HEK293 (cell line): ENCODE measurements around the gene PDPR.
"Not testable (repeated sequence)": the region's sequence is repeated elsewhere in the genome, so short reads cannot be mapped to it uniquely, and the experiment has no call there.

Source experiments
- EGR2 ChIP-seq: fragments of 450-650 bp; formaldehyde crosslinking; IDR thresholded peaks from 2 replicates; pipeline ENCODE4 v1.5.1; 2016; ENCODE audit warnings: low read depth, missing biosample characterization, missing genetic modification characterization
- OSR2 ChIP-seq: fragments of 450-650 bp; formaldehyde crosslinking; IDR thresholded peaks from 2 replicates; pipeline ENCODE4 v1.5.1; 2016; ENCODE audit warnings: missing biosample characterization, missing genetic modification characterization
- PRDM1 ChIP-seq: fragments of 450-650 bp; formaldehyde crosslinking; IDR thresholded peaks from 2 replicates; pipeline ENCODE4; 2016; ENCODE audit warnings: missing biosample characterization, missing genetic modification characterization
- RBAK ChIP-seq: fragments of 450-650 bp; formaldehyde crosslinking; IDR thresholded peaks from 2 replicates; pipeline ENCODE4 v1.5.1; 2016; ENCODE audit warnings: missing biosample characterization, missing genetic modification characterization
- REPIN1 ChIP-seq: fragments of 450-650 bp; formaldehyde crosslinking; IDR thresholded peaks from 2 replicates; pipeline ENCODE4 v1.5.1; 2017; ENCODE audit warnings: missing biosample characterization, missing genetic modification characterization, low read depth
- SP3 ChIP-seq: fragments of 450-650 bp; formaldehyde crosslinking; IDR thresholded peaks from 2 replicates; pipeline ENCODE4 v1.5.1; 2016; ENCODE audit warnings: missing biosample characterization, missing genetic modification characterization
- YY1 ChIP-seq: fragments of 450-650 bp; formaldehyde crosslinking; IDR thresholded peaks from 2 replicates; pipeline ENCODE4 v1.5.1; 2018; ENCODE audit warnings: missing biosample characterization, missing genetic modification characterization
- ZNF24 ChIP-seq: fragments of 450-650 bp; formaldehyde crosslinking; IDR thresholded peaks from 2 replicates; pipeline ENCODE4 v1.5.1; 2016; ENCODE audit warnings: missing biosample characterization, missing genetic modification characterization
- ZNF624 ChIP-seq: fragments of 450-650 bp; formaldehyde crosslinking; IDR thresholded peaks from 2 replicates; pipeline ENCODE4 v1.5.1; 2017; ENCODE audit warnings: missing biosample characterization, missing genetic modification characterization
- ZNF654 ChIP-seq: fragments of 450-650 bp; formaldehyde crosslinking; IDR thresholded peaks from 2 replicates; pipeline ENCODE4 v1.5.1; 2016; ENCODE audit warnings: low read depth, missing biosample characterization, missing genetic modification characterization
- TF ChIP-seq, protein P1 (sequence below): fragments of 450-650 bp; formaldehyde crosslinking; IDR thresholded peaks from 2 replicates; pipeline ENCODE4 v1.5.1; 2016; ENCODE audit warnings: missing biosample characterization, missing genetic modification characterization
- TF ChIP-seq, protein P2 (sequence below): fragments of 450-650 bp; formaldehyde crosslinking; IDR thresholded peaks from 2 replicates; pipeline ENCODE4 v1.5.1; 2016; ENCODE audit warnings: missing biosample characterization, missing genetic modification characterization

DNA sequence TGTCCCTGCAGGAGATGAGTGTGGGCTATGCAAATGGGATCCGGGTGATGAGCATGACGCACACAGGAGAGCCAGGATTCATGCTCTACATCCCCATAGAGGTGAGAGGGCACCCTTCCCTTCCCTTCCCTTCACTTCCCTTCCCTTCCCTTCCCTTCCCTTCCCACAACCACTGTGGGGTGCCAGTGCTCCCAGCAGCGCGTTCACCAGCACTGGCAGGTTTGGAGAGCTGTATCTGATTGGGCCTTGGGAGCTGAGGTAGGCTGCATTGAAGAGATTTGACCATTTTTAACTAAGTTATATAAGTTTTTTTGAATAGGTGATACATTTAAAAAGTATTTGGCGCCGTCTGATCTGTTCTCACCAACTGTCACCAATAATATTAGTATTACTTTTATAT is 34.3 kb downstream of the PDPR start:
- not testable (repeated sequence) for TF ChIP-seq ZNF654 (tag by site-specific recombination); YY1 (tag by site-specific recombination); PRDM1 (tag by site-specific recombination); OSR2 (tag by site-specific recombination); RBAK (tag by site-specific recombination); SP3 (tag by site-specific recombination); ZNF24; EGR2 (tag by site-specific recombination); ZNF624 (tag by site-specific recombination); REPIN1 (tag by site-specific recombination)
- TF ChIP-seq, protein P1, sequence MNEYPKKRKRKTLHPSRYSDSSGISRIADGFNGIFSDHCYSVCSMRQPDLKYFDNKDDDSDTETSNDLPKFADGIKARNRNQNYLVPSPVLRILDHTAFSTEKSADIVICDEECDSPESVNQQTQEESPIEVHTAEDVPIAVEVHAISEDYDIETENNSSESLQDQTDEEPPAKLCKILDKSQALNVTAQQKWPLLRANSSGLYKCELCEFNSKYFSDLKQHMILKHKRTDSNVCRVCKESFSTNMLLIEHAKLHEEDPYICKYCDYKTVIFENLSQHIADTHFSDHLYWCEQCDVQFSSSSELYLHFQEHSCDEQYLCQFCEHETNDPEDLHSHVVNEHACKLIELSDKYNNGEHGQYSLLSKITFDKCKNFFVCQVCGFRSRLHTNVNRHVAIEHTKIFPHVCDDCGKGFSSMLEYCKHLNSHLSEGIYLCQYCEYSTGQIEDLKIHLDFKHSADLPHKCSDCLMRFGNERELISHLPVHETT (tag by site-specific recombination) = not testable (repeated sequence)
- TF ChIP-seq, protein P2, sequence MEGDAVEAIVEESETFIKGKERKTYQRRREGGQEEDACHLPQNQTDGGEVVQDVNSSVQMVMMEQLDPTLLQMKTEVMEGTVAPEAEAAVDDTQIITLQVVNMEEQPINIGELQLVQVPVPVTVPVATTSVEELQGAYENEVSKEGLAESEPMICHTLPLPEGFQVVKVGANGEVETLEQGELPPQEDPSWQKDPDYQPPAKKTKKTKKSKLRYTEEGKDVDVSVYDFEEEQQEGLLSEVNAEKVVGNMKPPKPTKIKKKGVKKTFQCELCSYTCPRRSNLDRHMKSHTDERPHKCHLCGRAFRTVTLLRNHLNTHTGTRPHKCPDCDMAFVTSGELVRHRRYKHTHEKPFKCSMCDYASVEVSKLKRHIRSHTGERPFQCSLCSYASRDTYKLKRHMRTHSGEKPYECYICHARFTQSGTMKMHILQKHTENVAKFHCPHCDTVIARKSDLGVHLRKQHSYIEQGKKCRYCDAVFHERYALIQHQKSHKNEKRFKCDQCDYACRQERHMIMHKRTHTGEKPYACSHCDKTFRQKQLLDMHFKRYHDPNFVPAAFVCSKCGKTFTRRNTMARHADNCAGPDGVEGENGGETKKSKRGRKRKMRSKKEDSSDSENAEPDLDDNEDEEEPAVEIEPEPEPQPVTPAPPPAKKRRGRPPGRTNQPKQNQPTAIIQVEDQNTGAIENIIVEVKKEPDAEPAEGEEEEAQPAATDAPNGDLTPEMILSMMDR (tag by site-specific recombination) = not testable (repeated sequence)
